Glomerular visceral epithelial cell (primary cell): ENCODE measurements around the gene MYL5.
"Not testable (repeated sequence)": the region's sequence is repeated elsewhere in the genome, so short reads cannot be mapped to it uniquely, and the experiment has no call there.

Experiments used
- DNase-seq: peaks from one replicate; pipeline ENCODE4 v3.0.0-alpha.2; 2016; ENCODE audit errors: extremely low spot score

Gene MYL5

GRCh38 chr4:705278-706082 is 31.1 kb downstream of the MYL5 start, which contains the start of gene PCGF3:
Gene PCGF3, plus strand, starts transcription at chr4:705832. Its CDS starts 27,849 bp downstream, at chr4:733681.
- DNase-seq: peak; percentile 97

- not testable (repeated sequence) for DNase-seq
Measured at GRCh38 chr4:706083-706633, 31.8 kb downstream of the MYL5 start.

- no peak for DNase-seq
Measured at GRCh38 chr4:706834-707598, 32.7 kb downstream of the MYL5 start.

GRCh38 chr4:707929-708630 is 33.7 kb downstream of the MYL5 start:
- DNase-seq: no peak

- DNase-seq: no peak
Measured at GRCh38 chr4:708631-708933, 34.2 kb downstream of the MYL5 start.

GRCh38 chr4:709348-709747 is 35.0 kb downstream of the MYL5 start:
- DNase-seq: no peak

GRCh38 chr4:710116-710515 is 35.8 kb downstream of the MYL5 start:
- no peak for DNase-seq

GRCh38 chr4:710916-711315 is 36.6 kb downstream of the MYL5 start:
- no peak for DNase-seq

- no peak for DNase-seq
Measured at GRCh38 chr4:712093-712492, 37.8 kb downstream of the MYL5 start.

GRCh38 chr4:712916-713632 is 38.7 kb downstream of the MYL5 start:
- DNase-seq: no peak

GRCh38 chr4:714087-714486 is 39.7 kb downstream of the MYL5 start:
- DNase-seq: no peak

GRCh38 chr4:717601-718320 is 43.4 kb downstream of the MYL5 start:
- no peak for DNase-seq

GRCh38 chr4:718460-718859 is 44.1 kb downstream of the MYL5 start:
- DNase-seq: no peak

- no peak for DNase-seq
Measured at GRCh38 chr4:720111-720860, 45.9 kb downstream of the MYL5 start.

- DNase-seq: no peak
Measured at GRCh38 chr4:721261-722168, 47.2 kb downstream of the MYL5 start.

GRCh38 chr4:722169-722725 is 47.9 kb downstream of the MYL5 start:
- DNase-seq: no peak

- DNase-seq: no peak
Measured at GRCh38 chr4:722851-723360, 48.6 kb downstream of the MYL5 start.

GRCh38 chr4:723751-724530 is 49.6 kb downstream of the MYL5 start:
- DNase-seq: no peak
